Activated naive CD4-positive, alpha-beta T cell treated with anti-CD3 and anti-CD28 coated beads, Interleukin-2, amount 10 ng/mL, durations not matched to agents 7 days and 5 days (primary cell): ENCODE measurements around the gene PARP12.
"Not testable (repeated sequence)": the region's sequence is repeated elsewhere in the genome, so short reads cannot be mapped to it uniquely, and the experiment has no call there.

ENCODE experiments used
- CTCF ChIA-PET: fragments of 350-600 bp; sonication (Branson Sonifier 250); formaldehyde crosslinking; loops from one replicate; lab custom pipeline; 2021; ENCODE audit warnings: antibody characterized with exemption; lab: Charles Lee
- DNase-seq: peaks from one replicate; pipeline ENCODE4 v3.0.0-alpha.2; 2020
- H3K27ac Mint-ChIP-seq: one replicate; pipeline ENCODE4 v1.8.0; 2021; ENCODE audit warnings: mild to moderate bottlenecking, moderate library complexity, mixed read lengths
- H3K27me3 Mint-ChIP-seq: one replicate; pipeline ENCODE4 v1.8.0; 2021; ENCODE audit warnings: mild to moderate bottlenecking, mixed read lengths
- H3K36me3 Mint-ChIP-seq: one replicate; pipeline ENCODE4 v1.8.0; 2021; ENCODE audit warnings: mixed read lengths
- H3K4me1 Mint-ChIP-seq: one replicate; pipeline ENCODE4 v1.8.0; 2021; ENCODE audit warnings: mixed read lengths
- H3K4me3 Mint-ChIP-seq: one replicate; pipeline ENCODE4 v1.8.0; 2021; ENCODE audit warnings: mild to moderate bottlenecking, moderate library complexity, mixed read lengths
- H3K9me3 Mint-ChIP-seq: one replicate; pipeline ENCODE4 v1.8.0; 2021; ENCODE audit warnings: mixed read lengths

Gene PARP12

DNA sequence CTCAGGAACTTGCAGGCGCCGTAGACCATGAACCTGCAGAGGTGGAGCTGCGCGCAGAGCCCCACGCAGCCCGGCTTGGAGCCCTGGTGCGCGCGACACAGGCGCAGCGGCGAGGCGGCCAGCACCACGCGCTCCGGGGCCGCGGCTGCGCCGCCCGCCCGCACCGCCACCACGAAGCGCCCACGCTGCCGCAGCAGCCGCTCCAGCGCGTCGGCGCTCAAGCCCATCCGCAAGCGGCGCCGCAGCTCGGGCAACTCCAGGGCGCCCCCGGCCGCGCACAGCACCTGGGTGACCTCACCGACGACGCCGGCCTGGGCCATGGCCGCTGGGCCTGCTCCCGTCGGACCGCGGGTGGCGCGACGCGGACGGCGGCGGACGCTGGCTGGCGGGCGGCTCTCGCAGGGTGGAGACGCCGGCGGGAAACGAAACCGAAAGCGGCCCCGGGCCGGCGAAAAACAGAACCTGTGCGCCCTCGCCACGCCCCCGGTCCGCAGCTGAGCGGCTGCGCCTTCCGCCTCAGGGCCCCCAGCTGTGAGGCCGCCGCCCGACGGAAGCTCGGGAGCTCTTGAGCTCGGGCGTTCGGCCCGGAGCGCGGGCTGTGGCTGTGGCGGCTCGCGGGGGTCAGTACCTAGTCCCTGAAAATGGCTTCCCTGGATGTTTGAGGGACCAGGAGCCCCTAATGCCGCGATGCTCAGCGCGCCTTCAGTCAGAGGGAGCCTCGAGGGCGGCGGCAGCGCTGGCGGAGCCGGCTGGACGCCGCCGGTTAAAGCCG, at the start of gene PARP12:
PARP12 (minus strand) TSS at position 424 of the 772 bp plus-strand sequence; CDS start at position 320, 104 bp downstream.
- peak within 1 kb of the TSS; percentile 89 for H3K4me3 Mint-ChIP-seq
- peaks cover 4% of the 10 kb centered on the region for H3K27me3 Mint-ChIP-seq
- peaks cover 19% of the 10 kb centered on the region for H3K9me3 Mint-ChIP-seq
- CTCF ChIA-PET: interaction anchor here (1.0 kb wide), 1 partner anchor 242 kb away, joined by 3 read pairs; no protein-coding TSS in a partner anchor
- H3K4me1 Mint-ChIP-seq: peaks cover 50% of the 10 kb centered on the region
- DNase-seq: peak; percentile 95
- peaks cover 39% of the 10 kb centered on the region for H3K36me3 Mint-ChIP-seq
- H3K27ac Mint-ChIP-seq: peak within 1 kb of the TSS; percentile 91

GRCh38 chr7:140108777-140109176, 46.0 kb upstream of the PARP12 start:
- peaks cover 68% of the 10 kb centered on the region for H3K36me3 Mint-ChIP-seq
- not testable (repeated sequence) for H3K27ac Mint-ChIP-seq
- H3K9me3 Mint-ChIP-seq: peaks cover 16% of the 10 kb centered on the region

DNA sequence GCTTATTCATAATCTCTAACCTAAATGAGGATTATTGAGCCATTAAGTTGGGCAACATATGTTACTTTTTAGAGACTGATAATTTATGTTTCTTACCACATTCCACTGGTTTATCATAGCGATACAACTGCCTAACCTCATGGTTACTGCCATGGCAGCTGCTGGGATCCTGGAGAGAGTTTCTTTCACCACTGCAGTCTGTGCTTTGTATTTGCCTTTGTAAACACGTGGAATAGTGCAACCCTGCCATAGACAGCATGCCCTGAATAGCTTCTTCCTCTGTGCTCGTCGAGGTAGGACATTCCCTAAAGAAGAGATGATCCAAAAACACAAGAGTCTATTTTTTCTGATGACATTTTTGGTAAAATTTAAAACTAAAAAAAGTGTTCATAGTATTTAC, 33.7 kb upstream of the PARP12 start:
- H3K36me3 Mint-ChIP-seq: peaks cover 71% of the 10 kb centered on the region
- H3K4me3 Mint-ChIP-seq: no peak overlapping the region
- H3K4me1 Mint-ChIP-seq: no peaks in the 10 kb centered on the region
- H3K27ac Mint-ChIP-seq: no peak overlapping the region
- CTCF ChIA-PET: no interaction called here
- H3K27me3 Mint-ChIP-seq: no peaks in the 10 kb centered on the region
- DNase-seq: no peak
- H3K9me3 Mint-ChIP-seq: no peaks in the 10 kb centered on the region

More at GRCh38 chr7:140108777-140109176, 46.0 kb upstream of the PARP12 start:
- not testable (repeated sequence) for H3K4me3 Mint-ChIP-seq, H3K27me3 Mint-ChIP-seq
- CTCF ChIA-PET: interaction anchor here (1.1 kb wide), 1 partner anchor 11 kb away, joined by 3 read pairs; no protein-coding TSS in a partner anchor
- peaks cover 14% of the 10 kb centered on the region for H3K4me1 Mint-ChIP-seq
- DNase-seq: peak; percentile 47

DNA sequence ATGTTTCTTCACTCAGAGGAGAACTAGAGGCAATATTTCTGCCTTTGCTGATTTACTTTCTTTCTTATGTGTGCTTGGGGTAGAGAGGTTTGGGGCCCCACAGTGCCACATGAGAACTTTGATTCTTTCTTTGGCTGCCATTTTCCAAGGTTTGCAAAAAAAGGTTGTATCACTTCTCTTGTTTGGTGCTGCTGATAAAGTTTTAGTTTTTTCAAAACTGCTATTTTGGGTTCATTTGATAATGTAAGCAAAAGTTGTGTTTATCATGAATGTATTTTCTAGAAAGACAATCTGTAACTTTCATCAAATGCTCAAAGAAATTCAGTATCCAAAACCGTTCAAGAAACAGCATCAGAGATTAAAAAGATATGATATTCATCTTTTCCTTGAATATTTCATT, 30.6 kb upstream of the PARP12 start:
- Mint-ChIP-seq H3K4me3 (no peak overlapping the region), H3K4me1 (no peaks in the 10 kb centered on the region), H3K36me3 (peaks cover 71% of the 10 kb centered on the region), H3K9me3 (no peaks in the 10 kb centered on the region), H3K27me3 (no peaks in the 10 kb centered on the region), H3K27ac (no peak overlapping the region)
- CTCF ChIA-PET: no interaction called here
- no peak for DNase-seq

DNA sequence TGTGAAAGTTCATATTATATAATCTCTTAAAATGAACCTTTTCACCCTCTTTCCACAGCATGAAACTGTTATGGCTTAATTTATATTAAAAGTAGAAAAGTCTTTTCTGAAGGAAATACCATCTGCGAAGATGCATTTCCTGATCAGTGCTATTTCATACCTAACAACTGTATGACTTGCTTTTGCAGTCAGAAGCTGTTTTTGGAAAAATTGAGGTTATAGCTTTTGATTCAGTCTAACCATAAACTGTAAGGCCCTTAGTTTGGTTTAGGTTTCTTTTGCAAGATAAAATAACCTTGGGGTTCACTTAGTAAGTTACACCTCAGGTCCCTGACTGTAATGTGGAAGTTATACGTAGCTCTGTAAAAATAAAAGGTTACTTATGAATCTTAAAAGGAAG, 22.7 kb upstream of the PARP12 start:
- Mint-ChIP-seq H3K4me3 (no peak overlapping the region), H3K27me3 (peaks cover 4% of the 10 kb centered on the region), H3K36me3 (peaks cover 11% of the 10 kb centered on the region), H3K4me1 (peaks cover 24% of the 10 kb centered on the region), H3K9me3 (no peaks in the 10 kb centered on the region), H3K27ac (no peak overlapping the region)
- DNase-seq: no peak
- CTCF ChIA-PET: no interaction called here

- H3K27ac Mint-ChIP-seq: peak overlapping the region; percentile 21
- peaks cover 8% of the 10 kb centered on the region for H3K27me3 Mint-ChIP-seq
- DNase-seq: peak; percentile 68
- CTCF ChIA-PET: no interaction called here
- H3K4me3 Mint-ChIP-seq: peak overlapping the region; percentile 3
- H3K4me1 Mint-ChIP-seq: peaks cover 24% of the 10 kb centered on the region
- H3K36me3 Mint-ChIP-seq: peaks cover 9% of the 10 kb centered on the region
- no peaks in the 10 kb centered on the region for H3K9me3 Mint-ChIP-seq
Measured at GRCh38 chr7:140084972-140085371, 22.2 kb upstream of the PARP12 start.

DNA sequence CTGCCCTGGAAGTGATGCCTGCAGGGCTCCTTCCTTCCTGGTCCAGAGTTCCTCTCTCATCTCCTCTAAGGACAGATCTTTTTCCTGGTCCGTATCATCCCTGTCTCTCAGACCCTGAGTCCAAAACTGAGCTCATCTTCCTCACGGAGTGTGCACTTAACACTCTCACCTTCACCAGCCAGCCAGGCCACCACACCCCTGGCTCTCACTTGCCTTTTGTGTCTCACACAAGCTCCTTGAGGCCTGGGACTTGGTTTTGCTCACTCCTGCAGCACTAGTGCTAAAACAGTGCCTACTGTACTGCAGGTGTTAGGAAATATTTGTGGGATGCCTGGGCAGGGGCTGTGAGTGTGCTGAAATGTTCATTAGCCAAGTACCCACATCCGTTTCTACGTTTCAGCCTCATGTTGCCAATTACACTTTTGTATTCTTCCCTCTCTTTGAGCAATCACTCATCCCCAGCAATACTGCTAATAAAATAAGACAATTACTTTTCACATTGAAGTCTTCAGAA, 21.4 kb upstream of the PARP12 start:
- H3K4me1 Mint-ChIP-seq: peaks cover 24% of the 10 kb centered on the region

GRCh38 chr7:140082770-140083169, 20.0 kb upstream of the PARP12 start:
- no peak for DNase-seq
- Mint-ChIP-seq H3K27ac (no peak overlapping the region), H3K36me3 (peaks cover 3% of the 10 kb centered on the region), H3K4me3 (no peak overlapping the region), H3K27me3 (peaks cover 15% of the 10 kb centered on the region), H3K4me1 (peaks cover 27% of the 10 kb centered on the region), H3K9me3 (no peaks in the 10 kb centered on the region)
- CTCF ChIA-PET: no interaction called here

More for the DNA sequence above, 21.4 kb upstream of the PARP12 start:
- Mint-ChIP-seq H3K36me3 (peaks cover 7% of the 10 kb centered on the region), H3K27me3 (peaks cover 11% of the 10 kb centered on the region), H3K27ac (no peak overlapping the region), H3K4me3 (no peak overlapping the region), H3K9me3 (no peaks in the 10 kb centered on the region)
- DNase-seq: no peak
- CTCF ChIA-PET: no interaction called here

DNA sequence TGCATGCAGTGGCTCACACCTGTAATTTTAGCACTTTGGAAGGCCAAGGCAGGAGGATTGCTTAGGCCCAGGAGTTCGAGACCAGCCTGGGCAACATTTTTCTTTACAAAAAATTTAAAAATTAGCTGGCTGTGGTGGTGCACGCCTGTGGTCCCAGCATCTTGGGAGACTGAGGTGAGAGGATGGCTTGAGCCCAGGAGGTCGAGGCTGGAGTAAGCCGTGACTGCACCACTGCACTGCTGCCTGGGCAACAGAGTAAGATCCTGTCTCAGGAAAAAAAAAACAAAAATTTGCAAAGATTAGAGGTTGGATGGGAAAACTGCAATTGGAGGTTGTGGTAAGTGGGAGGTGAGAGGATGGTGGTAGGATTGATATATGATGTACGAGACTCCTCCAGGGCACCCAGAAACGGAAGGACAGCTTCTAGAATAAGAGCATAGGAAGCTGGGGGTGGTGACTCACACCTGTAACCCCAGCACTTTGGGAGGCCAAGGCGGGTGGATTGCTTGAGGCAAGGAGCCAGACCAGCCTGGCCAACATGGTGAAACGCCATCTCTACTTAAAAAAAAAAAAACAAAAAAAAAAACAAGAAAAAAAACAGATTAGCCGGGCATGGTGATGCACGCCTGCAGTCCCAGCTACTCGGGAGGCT, 19.1 kb upstream of the PARP12 start:
- Mint-ChIP-seq H3K36me3 (no peaks in the 10 kb centered on the region), H3K27ac (no peak overlapping the region), H3K4me3 (no peak overlapping the region), H3K27me3 (peaks cover 20% of the 10 kb centered on the region), H3K9me3 (no peaks in the 10 kb centered on the region), H3K4me1 (peaks cover 27% of the 10 kb centered on the region)
- no peak for DNase-seq
- CTCF ChIA-PET: no interaction called here

- CTCF ChIA-PET: no interaction called here
- no peaks in the 10 kb centered on the region for H3K9me3 Mint-ChIP-seq
- peaks cover 25% of the 10 kb centered on the region for H3K4me1 Mint-ChIP-seq
- no peak for DNase-seq
- H3K36me3 Mint-ChIP-seq: no peaks in the 10 kb centered on the region
- H3K4me3 Mint-ChIP-seq: no peak overlapping the region
- H3K27me3 Mint-ChIP-seq: peaks cover 21% of the 10 kb centered on the region
- no peak overlapping the region for H3K27ac Mint-ChIP-seq
Measured at GRCh38 chr7:140080919-140081318, 18.2 kb upstream of the PARP12 start.

GRCh38 chr7:140079121-140079536, 16.4 kb upstream of the PARP12 start:
- H3K9me3 Mint-ChIP-seq: no peaks in the 10 kb centered on the region
- H3K36me3 Mint-ChIP-seq: no peaks in the 10 kb centered on the region
- CTCF ChIA-PET: interaction anchor here (0.6 kb wide), 1 partner anchor 135 kb away, joined by 4 read pairs; no protein-coding TSS in a partner anchor
- DNase-seq: no peak
- no peak overlapping the region for H3K27ac Mint-ChIP-seq
- no peak overlapping the region for H3K4me3 Mint-ChIP-seq
- peaks cover 13% of the 10 kb centered on the region for H3K4me1 Mint-ChIP-seq
- peaks cover 21% of the 10 kb centered on the region for H3K27me3 Mint-ChIP-seq

- Mint-ChIP-seq H3K27me3 (peaks cover 21% of the 10 kb centered on the region), H3K36me3 (no peaks in the 10 kb centered on the region), H3K4me1 (peaks cover 6% of the 10 kb centered on the region), H3K4me3 (no peak overlapping the region), H3K9me3 (no peaks in the 10 kb centered on the region), H3K27ac (no peak overlapping the region)
- DNase-seq: no peak
- CTCF ChIA-PET: interaction anchor here (0.6 kb wide), 1 partner anchor 253 kb away, joined by 4 read pairs; no protein-coding TSS in a partner anchor
Measured at GRCh38 chr7:140078392-140078791, 15.6 kb upstream of the PARP12 start.

DNA sequence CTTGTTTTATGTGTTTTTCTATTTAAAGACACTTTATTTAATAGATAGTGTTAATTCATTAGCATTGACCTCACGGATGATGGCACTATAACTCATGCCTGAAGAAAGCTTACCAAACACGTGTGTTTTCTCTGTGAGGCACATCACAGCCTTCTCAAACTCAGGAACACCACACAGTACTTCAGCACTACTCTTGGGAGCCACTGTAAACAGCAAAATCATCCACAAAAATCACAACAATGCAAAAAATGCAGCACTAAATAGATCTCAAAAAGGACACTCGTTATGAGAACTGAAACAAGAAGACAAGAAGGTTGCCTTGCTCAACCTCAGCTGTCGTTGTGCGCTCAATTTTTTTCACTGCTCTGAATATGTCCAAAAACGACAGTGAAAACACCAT, 12.0 kb upstream of the PARP12 start:
- H3K36me3 Mint-ChIP-seq: no peaks in the 10 kb centered on the region
- no peak overlapping the region for H3K4me3 Mint-ChIP-seq
- no peak for DNase-seq
- CTCF ChIA-PET: no interaction called here
- H3K4me1 Mint-ChIP-seq: peaks cover 4% of the 10 kb centered on the region
- H3K27ac Mint-ChIP-seq: no peak overlapping the region
- H3K9me3 Mint-ChIP-seq: peaks cover 2% of the 10 kb centered on the region
- peaks cover 23% of the 10 kb centered on the region for H3K27me3 Mint-ChIP-seq

DNA sequence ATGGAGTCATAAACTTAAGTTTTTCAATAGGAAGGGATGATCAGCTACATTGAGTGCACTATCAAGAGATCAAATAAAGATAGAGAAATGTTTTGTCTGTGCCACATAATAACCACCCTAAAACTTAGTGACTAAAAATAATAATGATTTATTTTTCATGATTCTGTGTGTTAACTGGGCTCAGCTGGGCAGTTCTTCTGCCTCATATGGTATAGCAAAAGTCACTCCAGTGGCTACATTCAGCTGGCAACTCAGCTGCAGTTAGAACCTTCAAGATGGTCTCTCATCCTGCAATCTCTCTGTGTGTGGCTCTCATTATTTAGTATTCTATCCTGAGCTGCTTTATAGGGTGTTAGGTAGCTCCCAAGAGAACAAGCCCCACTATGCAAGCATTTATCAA, 7.8 kb upstream of the PARP12 start:
- H3K27me3 Mint-ChIP-seq: peaks cover 21% of the 10 kb centered on the region
- no peak for DNase-seq
- H3K9me3 Mint-ChIP-seq: peaks cover 27% of the 10 kb centered on the region
- peaks cover 6% of the 10 kb centered on the region for H3K4me1 Mint-ChIP-seq
- H3K4me3 Mint-ChIP-seq: no peak overlapping the region
- H3K36me3 Mint-ChIP-seq: peaks cover 21% of the 10 kb centered on the region
- CTCF ChIA-PET: no interaction called here
- H3K27ac Mint-ChIP-seq: no peak overlapping the region
